Stimulated activated CD4-positive, alpha-beta T cell treated with anti-CD3 and anti-CD28 coated beads, Interleukin-4, amount 100 ng/mL, for 4 hours (primary cell): ENCODE data around the gene MME.
"Not testable (repeated sequence)": the region's sequence is repeated elsewhere in the genome, so short reads cannot be mapped to it uniquely, and the experiment has no call there.

Source experiments
- DNase-seq, 2 experiments: peaks; one replicate each; pipeline ENCODE4 v3.0.0-alpha.2; 2020

MME gene

GRCh38 chr3:155194973-155195957 lies 115.1 kb downstream of the MME start:
- DNase-seq: no peak

GRCh38 chr3:155196131-155197021 lies 116.3 kb downstream of the MME start:
- no peak for DNase-seq

DNA sequence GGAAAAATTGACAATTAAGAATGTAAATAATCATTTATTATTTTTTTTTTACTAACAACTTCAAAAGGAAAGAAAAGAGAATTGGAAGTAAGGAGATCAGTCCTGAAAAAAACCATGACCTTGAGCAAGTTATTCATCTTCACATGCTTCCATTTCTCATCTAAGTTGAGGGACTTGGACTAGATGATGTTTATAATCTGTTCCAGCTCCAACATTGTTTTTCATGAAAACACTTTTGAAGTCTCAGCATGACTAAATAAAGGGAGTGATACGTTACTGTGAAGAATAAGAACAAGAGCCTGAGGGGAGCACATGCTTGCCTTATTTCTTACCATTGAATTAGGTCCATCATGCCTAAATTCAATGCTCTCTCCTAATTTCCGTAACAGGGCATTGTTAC lies 117.7 kb downstream of the MME start:
- DNase-seq: no peak

DNA sequence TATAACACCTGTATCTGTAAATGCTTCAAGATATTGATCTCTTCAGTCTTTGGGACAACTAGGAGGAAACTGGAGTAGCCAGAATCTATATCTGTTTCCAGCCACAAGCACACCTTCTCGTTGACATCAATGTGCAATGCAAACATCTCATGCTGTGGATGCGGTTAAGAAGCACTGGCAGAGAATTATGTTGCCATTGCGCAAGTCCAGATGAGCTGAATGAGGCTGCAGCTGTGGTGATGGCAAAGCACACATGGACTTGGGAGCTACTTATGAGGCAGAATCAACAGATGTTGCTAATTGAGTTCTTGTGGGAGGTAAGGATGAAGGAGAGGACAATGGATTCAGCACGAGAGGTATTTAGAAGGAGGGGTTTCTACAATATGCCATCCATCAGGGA lies 122.5 kb downstream of the MME start:
- DNase-seq: no peak

GRCh38 chr3:155204851-155205250 lies 124.7 kb downstream of the MME start:
- no peak for DNase-seq

DNA sequence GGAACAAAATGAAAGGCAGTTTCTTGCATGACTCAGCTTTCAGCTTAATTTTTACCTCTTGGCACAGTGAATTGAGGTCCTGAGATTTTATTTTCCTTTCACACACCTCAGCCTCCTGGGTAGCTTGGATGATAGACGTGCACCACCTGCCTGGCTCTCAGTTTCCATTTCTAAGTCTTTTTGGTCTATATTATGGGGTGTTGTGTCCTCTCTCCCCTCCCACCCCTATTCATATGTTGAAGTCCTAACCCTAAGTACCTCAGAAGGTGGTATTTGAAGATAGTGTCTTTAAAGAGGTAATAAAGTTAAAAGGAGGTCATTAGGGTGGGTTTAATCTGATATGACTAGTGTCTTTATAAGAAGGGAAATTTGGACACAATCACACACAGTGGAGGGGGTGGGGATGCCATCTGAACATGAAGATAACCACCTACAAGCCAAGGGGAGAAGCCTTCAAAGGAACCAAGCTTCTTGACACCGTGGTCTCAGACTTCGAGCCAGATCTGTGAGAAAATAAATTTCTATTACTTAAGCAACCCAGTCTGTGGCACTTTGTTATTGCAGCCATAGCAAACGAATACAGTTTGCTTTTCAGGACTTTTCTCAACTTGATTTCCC lies 128.2 kb downstream of the MME start:
- no peak for DNase-seq

DNA sequence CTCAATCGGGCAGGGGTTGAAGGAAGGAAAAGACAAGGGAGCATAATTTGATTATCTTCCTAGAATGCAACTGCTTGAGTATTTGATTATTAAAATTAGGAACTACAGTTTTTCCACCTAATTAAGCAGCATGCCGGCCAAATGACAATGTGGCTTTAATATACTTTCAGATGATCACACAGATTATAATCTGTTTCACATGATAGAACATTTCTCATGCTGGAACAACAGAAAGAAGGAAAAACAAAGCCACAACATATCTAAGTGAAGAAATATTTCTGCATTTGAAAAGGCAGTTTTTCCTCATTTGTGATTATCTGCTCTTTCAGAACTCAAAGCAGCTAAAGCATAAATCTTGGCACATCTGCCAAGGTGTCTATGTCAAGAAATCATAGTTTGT lies 130.6 kb downstream of the MME start:
- no peak for DNase-seq

DNA sequence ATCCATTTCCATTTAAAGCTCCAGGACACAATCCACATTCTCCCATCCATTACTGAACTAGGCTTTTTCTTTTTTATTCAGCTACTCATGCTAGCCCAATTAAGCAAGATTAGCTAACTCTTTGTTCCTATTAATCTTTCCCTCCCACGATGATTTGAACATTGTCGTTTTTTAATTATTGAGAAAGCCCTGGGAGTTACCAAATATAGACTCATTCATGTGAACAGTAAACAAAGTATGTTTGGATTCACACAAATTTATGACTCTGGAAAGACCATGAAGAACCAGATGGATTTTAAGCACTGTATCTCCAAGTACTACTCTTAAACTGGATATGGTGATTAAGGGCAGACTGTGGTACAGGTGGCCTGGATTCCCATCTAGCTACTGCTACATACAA lies 131.1 kb downstream of the MME start:
- no peak for DNase-seq

GRCh38 chr3:155211940-155212339 lies 131.8 kb downstream of the MME start:
- DNase-seq: no peak

DNA sequence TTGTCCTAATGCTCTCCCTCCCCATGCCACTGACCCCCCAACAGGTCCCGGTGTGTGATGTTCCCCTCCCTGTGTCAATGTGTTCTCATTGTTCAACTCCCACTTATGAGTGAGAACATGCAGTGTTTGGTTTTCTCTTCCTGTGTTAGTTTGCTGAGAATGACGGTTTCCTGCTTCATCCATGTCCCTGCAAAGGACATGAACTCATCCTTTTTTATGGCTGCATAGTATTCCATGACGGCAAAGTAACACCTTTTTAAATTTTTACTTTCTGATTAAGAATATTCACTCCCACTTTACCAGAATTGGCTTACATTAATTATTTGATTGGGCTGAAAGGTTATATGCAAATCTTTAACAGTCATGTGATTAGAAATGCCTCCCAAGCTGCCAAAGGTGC lies 135.9 kb downstream of the MME start:
- DNase-seq: not testable (repeated sequence)

DNA sequence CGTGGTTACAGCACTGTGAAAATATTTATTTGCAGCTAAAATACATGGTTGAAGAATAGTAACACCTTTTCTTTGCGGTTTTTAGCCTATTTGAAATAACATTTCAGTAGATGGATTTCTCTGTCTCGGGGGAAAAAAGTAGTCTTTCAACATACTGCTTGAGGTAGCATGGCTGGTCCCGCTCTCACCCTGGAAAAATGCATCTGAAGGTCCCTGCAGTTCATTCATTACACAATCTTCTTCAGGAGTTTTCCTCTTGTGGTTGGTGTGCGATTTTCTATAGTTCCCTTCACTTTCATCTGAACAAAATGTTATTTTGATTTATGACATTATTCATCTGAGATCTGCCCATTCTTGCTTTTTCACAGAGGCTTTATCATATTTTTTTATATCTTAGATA lies 137.5 kb downstream of the MME start:
- no peak for DNase-seq

DNA sequence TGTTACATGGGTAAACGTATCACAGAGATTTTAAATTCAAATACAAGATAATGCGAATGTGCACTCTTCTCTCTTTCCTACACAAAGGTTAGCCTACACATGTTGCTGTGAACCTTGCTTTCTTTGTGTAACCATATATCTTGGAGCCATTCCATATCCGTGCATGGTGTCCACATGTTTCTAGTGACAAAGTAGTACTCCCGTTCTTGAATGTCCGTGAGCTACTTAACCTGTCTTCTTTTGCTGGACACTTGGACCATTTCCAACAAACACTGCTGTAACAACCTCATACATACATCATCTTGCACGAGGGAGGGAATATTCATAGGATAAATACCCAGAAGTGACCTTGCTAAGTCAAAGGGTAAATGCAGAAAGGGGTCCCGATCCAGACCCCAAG lies 138.3 kb downstream of the MME start:
- no peak for DNase-seq

DNA sequence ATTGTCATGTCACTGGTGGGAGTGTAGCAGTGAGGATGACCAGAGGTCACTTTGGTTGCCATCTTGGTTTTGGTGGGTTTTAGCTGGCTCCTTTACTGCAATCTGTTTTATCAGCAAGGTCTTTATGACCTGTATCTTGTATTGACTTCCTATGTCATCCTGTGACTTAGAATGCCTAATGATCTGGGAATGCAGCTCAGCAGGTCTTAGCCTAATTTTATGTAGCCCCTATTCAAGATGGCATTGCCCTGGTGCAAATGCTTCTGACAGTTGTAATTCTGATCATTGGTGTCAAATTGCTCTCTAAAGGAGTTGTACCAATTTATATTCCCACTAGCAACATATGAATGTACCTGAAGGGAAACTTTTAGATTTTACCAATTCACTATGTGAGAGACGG lies 139.0 kb downstream of the MME start:
- DNase-seq: no peak

- no peak for DNase-seq
Measured at GRCh38 chr3:155225417-155225816, 145.3 kb downstream of the MME start.

DNA sequence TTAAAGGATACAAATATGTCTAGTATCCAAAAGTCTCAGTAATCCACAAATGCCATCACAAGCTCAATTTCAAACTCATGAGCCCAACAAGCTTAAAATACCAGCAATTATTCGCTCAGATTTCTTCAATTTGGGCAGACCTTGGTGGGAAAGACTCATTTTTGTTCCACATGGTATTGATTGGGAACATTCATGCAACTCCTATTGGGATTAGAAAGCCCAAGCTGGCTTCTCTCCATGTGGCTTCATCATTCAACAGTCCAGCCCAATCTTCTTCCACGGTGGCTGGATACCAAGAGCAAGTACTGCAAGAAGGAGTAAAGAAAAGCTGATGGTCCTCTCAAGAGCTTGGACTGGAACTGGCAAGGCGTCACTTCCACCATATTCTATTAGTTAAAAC lies 147.0 kb downstream of the MME start:
- no peak for DNase-seq

- DNase-seq: no peak
Measured at GRCh38 chr3:155228676-155229075, 148.6 kb downstream of the MME start.

DNA sequence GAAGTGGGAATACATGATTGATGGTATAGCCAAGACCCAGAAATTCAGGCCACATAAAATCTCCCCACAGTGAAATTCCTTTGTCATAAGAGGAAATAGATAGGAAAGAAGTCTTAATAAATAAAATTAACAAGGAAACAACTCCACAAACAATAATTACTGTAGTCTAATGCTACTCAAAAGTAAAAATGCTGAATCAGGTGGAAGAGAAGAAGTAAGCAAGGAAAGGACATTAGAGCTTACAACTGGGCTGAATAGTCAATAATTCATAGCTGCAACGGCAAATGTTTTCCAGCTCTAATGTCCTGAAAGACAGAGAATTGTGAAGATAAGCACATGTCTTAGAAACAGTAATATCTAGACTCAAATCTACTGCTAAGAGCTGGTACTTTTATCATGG lies 149.0 kb downstream of the MME start:
- no peak for DNase-seq

- no peak for DNase-seq
Measured at GRCh38 chr3:155230382-155230781, 150.3 kb downstream of the MME start.

- no peak for DNase-seq
Measured at GRCh38 chr3:155231792-155232191, 151.7 kb downstream of the MME start.

DNA sequence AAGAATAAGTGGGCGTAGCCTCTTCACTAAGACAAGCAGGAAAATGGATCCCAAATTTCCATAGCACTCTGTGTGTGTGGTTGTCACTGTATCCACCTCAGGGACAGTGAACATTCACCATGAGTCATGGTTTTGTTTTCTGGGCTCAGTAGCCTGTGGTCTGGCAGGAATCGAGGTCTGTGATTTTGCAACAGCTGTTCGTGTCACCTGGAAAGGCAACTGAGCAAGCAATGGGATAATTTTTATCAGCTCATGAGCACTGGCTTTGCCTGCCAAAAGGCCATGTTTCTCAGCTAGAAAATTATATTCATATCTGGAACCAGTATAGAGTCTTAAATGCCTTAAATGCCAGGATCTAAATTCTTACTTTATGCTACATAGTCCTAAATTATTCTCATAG lies 152.5 kb downstream of the MME start:
- no peak for DNase-seq

DNA sequence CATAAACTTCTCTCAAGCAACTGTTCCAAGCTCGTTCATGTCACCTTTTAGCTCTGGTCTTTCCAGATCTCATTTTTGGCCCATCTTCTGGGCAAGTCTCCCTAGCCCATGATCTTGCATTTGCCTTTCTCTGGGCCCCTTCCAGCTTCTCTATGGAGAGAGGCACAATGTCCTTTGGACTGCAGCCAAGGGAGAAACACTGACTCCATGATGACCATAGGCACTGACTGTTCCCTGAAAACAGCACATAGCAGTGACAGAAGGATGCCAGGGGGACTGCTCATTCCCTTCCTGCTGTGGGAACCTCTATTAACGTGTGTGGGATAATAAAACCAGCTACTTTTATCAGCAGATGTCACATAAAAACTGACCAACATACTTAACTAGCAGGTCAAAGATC lies 153.1 kb downstream of the MME start:
- no peak for DNase-seq
